Osteocyte (in vitro differentiated cells): ENCODE results near the gene LCN12. TPM values are rescaled to one million over a fixed set of nuclear protein-coding genes. Genes with fewer than 3 reads are reported as not detected.

Experiments used
- DNase-seq: peaks from one replicate; pipeline ENCODE4 v3.0.0; 2021; ENCODE audit warnings: mixed read lengths; ENCODE audit not compliant: unreplicated experiment; ENCODE audit errors: extremely low spot score
- H3K27ac Mint-ChIP-seq: one replicate; pipeline ENCODE4 v1.8.0; 2021; ENCODE audit warnings: mild to moderate bottlenecking, mixed read lengths; ENCODE audit not compliant: unreplicated experiment
- H3K27me3 Mint-ChIP-seq: one replicate; pipeline ENCODE4 v1.8.0; 2021; ENCODE audit warnings: mixed read lengths; ENCODE audit not compliant: unreplicated experiment
- H3K36me3 Mint-ChIP-seq: one replicate; pipeline ENCODE4 v1.8.0; 2021; ENCODE audit warnings: mixed read lengths; ENCODE audit not compliant: unreplicated experiment
- H3K4me1 Mint-ChIP-seq: one replicate; pipeline ENCODE4 v1.8.0; 2021; ENCODE audit warnings: mixed read lengths; ENCODE audit not compliant: unreplicated experiment
- H3K4me3 Mint-ChIP-seq: one replicate; pipeline ENCODE4 v1.8.0; 2021; ENCODE audit warnings: mild to moderate bottlenecking, moderate library complexity, mixed read lengths; ENCODE audit not compliant: unreplicated experiment
- H3K9me3 Mint-ChIP-seq: one replicate; pipeline ENCODE4 v1.8.0; 2021; ENCODE audit warnings: mixed read lengths; ENCODE audit not compliant: unreplicated experiment
- CTCF ChIP-seq: fragments of 200-600 bp; sonication (generic); IDR thresholded peaks from 2 replicates; pipeline ENCODE4 v1.5.0; 2021; ENCODE audit warnings: antibody characterized with exemption, mild to moderate bottlenecking, moderate library complexity
- total RNA-seq: library from RNA; stranded (reverse); gene quantifications from 2 replicates; pipeline ENCODE4 v1.2.1, GENCODE V29; 2021

LCN12 gene
- total RNA-seq, 1 donor from 2014 or later, result 1.4 TPM

GRCh38 chr9:136994180-136994887 is 42.3 kb downstream of the LCN12 start:
- H3K4me1 Mint-ChIP-seq, result peaks cover 30% of the 10 kb centered on the region
- no peak overlapping the region for H3K4me3 Mint-ChIP-seq
- TF ChIP-seq CTCF, result no peak
- no peaks in the 10 kb centered on the region for H3K27me3 Mint-ChIP-seq
- H3K9me3 Mint-ChIP-seq, result no peaks in the 10 kb centered on the region
- DNase-seq, result no peak
- no peaks in the 10 kb centered on the region for H3K36me3 Mint-ChIP-seq
- no peak overlapping the region for H3K27ac Mint-ChIP-seq

- Mint-ChIP-seq H3K9me3 (no peaks in the 10 kb centered on the region), H3K4me1 (peaks cover 36% of the 10 kb centered on the region), H3K4me3 (no peak overlapping the region), H3K27ac (no peak overlapping the region), H3K36me3 (no peaks in the 10 kb centered on the region), H3K27me3 (no peaks in the 10 kb centered on the region)
- TF ChIP-seq CTCF, result no peak
- DNase-seq, result no peak
Observed at GRCh38 chr9:136994888-136995230, 42.8 kb downstream of the LCN12 start.

GRCh38 chr9:136995362-136995761 is 43.3 kb downstream of the LCN12 start:
- no peak for DNase-seq
- H3K9me3 Mint-ChIP-seq, result no peaks in the 10 kb centered on the region
- H3K27me3 Mint-ChIP-seq, result no peaks in the 10 kb centered on the region
- peaks cover 41% of the 10 kb centered on the region for H3K4me1 Mint-ChIP-seq
- H3K27ac Mint-ChIP-seq, result no peak overlapping the region
- TF ChIP-seq CTCF, result no peak
- no peaks in the 10 kb centered on the region for H3K36me3 Mint-ChIP-seq
- H3K4me3 Mint-ChIP-seq, result no peak overlapping the region

GRCh38 chr9:136995772-136996311 is 43.8 kb downstream of the LCN12 start:
- H3K9me3 Mint-ChIP-seq, result no peaks in the 10 kb centered on the region
- H3K27me3 Mint-ChIP-seq, result no peaks in the 10 kb centered on the region
- TF ChIP-seq CTCF, result no peak
- H3K27ac Mint-ChIP-seq, result no peak overlapping the region
- DNase-seq, result no peak
- H3K4me3 Mint-ChIP-seq, result no peak overlapping the region
- no peaks in the 10 kb centered on the region for H3K36me3 Mint-ChIP-seq
- H3K4me1 Mint-ChIP-seq, result peaks cover 45% of the 10 kb centered on the region

- Mint-ChIP-seq H3K9me3 (no peaks in the 10 kb centered on the region), H3K4me1 (peaks cover 45% of the 10 kb centered on the region), H3K4me3 (no peak within 1 kb of the TSS), H3K27ac (no peak within 1 kb of the TSS), H3K36me3 (no peaks in the 10 kb centered on the region), H3K27me3 (no peaks in the 10 kb centered on the region)
- no peak for DNase-seq
- no peak for TF ChIP-seq CTCF
Observed at GRCh38 chr9:136996361-136997292, 44.6 kb downstream of the LCN12 start, which contains the start of gene CLIC3. Gene CLIC3 (minus strand): TSS chr9:136996568. CDS start chr9:136996543, 25 bp downstream.
